ENCODE measurements around the gene FCRLB. TPM values are rescaled to one million over a fixed set of nuclear protein-coding genes. Genes with fewer than 3 reads are reported as not detected.

The FCRLB gene
- total RNA-seq, 1 donor from 2014 or later, result not detected

DNA sequence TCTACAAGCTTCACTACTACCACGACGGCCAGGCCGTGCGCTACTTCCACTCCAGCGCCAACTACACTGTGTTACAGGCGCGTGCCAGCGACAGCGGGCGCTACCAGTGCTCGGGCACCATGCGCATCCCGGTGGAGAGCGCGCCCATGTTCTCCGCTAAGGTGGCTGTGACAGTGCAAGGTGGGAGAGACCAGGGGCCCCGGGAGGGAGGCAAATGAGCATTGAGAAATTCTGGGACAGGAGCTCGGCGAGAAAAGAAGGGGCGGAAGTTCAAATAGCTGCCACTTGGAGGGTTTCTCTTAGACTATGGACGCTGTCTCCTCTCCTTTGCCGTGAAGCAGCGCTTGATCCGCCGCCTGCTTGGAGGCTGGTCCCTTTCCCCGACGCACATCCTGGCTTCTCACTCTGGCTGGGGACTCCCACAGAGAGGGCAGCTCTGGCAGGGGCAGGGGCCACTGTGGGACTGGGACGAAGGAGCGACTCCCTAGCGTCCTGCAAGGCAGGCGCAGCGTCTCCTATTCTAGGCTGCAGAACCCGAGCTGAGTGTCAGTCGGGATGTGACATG lies 4.6 kb downstream of the FCRLB start:
- DNase-seq, result peak; percentile 81
- H3K27me3 Mint-ChIP-seq, result peaks cover 65% of the 10 kb centered on the region
- no peaks in the 10 kb centered on the region for H3K36me3 Mint-ChIP-seq (ENCODE audit: low read depth)
- peak overlapping the region; percentile 67 for H3K27ac Mint-ChIP-seq
- H3K9me3 Mint-ChIP-seq, result no peaks in the 10 kb centered on the region
- peak overlapping the region; percentile 88 for H3K4me3 Mint-ChIP-seq
- H3K4me1 Mint-ChIP-seq, result peaks cover 46% of the 10 kb centered on the region
- intact Hi-C loops (cut with micrococcal nuclease), result loop anchor here (2.0 to 5.0 kb wide), 3 partner anchors 19 to 184 kb away; partner anchors contain the start of gene FCRLA

DNA sequence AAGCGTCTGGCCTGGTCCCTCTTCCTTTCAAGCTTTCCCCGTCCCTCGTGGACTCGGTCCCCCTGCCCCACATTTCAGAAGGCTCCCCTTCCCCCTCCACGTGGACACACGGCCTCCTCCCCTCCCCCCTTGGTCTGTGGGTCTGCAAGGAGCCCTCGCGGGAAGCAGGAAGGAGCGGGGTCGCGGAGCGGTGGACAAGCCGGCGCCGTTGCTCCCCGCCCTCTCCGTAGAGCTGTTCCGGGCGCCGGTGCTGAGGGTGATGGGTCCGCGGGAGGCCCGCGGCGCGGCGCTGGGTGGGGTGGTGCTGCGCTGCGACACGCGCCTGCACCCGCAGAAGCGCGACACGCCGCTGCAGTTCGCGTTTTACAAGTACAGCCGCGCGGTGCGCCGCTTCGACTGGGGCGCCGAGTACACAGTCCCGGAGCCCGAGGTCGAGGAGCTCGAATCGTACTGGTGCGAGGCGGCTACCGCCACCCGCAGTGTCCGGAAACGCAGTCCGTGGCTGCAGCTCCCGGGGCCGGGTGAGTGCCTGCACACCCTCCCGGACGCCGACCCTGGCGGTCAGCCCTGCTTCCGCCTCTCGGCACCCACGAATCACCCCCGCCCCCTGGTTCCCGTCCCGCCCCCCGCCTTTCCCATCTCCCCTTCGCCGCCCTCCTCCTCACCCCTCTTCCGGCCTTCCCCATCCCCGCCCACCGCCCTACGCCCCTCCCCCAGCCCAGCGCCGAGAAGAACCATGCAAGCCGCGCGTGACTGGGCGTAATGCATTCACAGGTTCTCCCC lies 5.3 kb downstream of the FCRLB start:
- intact Hi-C loops (cut with micrococcal nuclease), result loop anchor here (2.0 to 5.0 kb wide), 2 partner anchors 106 to 184 kb away; no protein-coding TSS in a partner anchor
- peaks cover 67% of the 10 kb centered on the region for H3K27me3 Mint-ChIP-seq
- H3K4me3 Mint-ChIP-seq, result peak overlapping the region; percentile 88
- peaks cover 46% of the 10 kb centered on the region for H3K4me1 Mint-ChIP-seq
- no peaks in the 10 kb centered on the region for H3K9me3 Mint-ChIP-seq
- DNase-seq, result peak; percentile 91
- H3K27ac Mint-ChIP-seq, result peak overlapping the region; percentile 8
- H3K36me3 Mint-ChIP-seq (ENCODE audit: low read depth), result no peaks in the 10 kb centered on the region

DNA sequence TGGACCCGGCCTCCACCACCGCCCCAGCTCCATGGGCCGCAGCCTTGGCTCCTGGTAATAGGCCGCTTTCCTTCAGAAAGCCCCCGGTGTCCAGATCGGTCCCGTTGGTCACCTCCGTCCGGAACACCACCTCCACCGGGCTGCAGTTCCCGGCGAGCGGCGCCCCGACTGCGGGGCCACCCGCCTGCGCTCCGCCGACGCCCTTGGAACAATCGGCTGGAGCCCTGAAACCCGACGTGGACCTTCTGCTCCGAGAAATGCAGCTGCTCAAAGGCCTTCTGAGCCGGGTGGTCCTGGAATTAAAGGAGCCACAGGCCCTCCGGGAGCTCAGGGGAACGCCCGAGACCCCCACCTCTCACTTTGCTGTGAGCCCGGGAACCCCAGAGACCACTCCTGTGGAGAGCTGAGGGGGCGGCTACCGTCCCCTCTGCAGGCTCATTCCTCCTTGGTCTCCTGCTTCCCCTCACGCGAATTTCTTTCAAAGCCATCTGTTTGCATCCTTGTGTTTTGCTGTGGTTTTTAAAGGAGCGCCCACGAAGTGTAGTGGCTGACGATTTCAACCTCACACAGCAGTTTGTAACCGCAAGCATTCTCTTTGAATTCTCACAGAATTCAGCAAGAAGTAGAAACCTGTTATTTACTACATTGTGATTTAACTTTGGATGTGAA lies 6.0 kb downstream of the FCRLB start:
- Mint-ChIP-seq H3K27ac (peak overlapping the region; percentile 87), H3K9me3 (no peaks in the 10 kb centered on the region), H3K27me3 (peaks cover 65% of the 10 kb centered on the region), H3K4me3 (peak overlapping the region; percentile 88), H3K4me1 (peaks cover 42% of the 10 kb centered on the region), H3K36me3 (ENCODE audit: low read depth) (no peaks in the 10 kb centered on the region)
- DNase-seq, result peak; percentile 88
- intact Hi-C loops (cut with micrococcal nuclease), result loop anchor here (2.0 to 5.0 kb wide), 2 partner anchors 107 to 185 kb away; no protein-coding TSS in a partner anchor

DNA sequence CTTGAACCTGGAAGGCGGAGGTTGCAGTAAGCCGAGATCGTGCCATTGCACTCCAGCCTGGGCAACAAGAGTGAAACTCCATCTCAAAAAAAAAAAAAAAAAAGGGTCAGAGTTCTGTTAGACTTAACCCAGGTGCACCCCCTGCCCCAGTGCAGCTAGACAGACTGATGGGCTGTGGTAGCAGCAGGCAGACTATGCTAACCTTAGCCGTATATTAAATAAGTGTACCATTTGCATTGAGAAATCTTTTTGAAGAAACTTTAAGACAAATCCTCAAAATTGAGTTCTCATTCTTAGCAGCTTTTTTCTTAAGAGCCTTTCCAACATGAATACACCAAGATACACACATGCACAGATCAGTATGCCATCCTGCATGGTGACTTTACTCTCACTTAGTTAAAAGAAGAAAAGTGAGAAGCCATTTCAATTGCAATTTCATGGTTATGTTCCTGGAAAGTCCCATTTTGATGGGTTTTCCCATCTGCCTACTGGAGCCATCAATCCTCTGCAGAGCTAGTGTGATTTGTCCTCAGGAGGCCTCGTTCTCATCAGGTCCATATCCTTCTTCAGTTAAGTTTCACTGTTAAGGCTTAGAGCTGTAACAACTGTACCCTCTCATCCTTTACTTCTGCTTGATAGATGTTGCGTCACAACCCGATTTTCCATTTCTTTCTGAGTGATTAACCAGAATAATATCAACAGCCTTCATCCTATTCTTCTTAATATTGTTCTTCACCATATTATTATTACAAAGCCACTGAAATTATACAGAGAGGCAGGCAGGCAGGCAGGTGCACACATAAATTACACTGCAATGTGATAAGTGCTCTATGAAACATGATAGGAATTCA lies 7.3 kb downstream of the FCRLB start:
- H3K9me3 Mint-ChIP-seq, result no peaks in the 10 kb centered on the region
- H3K4me3 Mint-ChIP-seq, result no peak overlapping the region
- H3K27ac Mint-ChIP-seq, result peak overlapping the region; percentile 4
- peaks cover 61% of the 10 kb centered on the region for H3K27me3 Mint-ChIP-seq
- H3K36me3 Mint-ChIP-seq (ENCODE audit: low read depth), result no peaks in the 10 kb centered on the region
- intact Hi-C loops (cut with micrococcal nuclease), result loop anchor here (5.0 kb wide), 1 partner anchor 186 kb away; no protein-coding TSS in a partner anchor
- H3K4me1 Mint-ChIP-seq, result peaks cover 42% of the 10 kb centered on the region
- DNase-seq, result no peak

DNA sequence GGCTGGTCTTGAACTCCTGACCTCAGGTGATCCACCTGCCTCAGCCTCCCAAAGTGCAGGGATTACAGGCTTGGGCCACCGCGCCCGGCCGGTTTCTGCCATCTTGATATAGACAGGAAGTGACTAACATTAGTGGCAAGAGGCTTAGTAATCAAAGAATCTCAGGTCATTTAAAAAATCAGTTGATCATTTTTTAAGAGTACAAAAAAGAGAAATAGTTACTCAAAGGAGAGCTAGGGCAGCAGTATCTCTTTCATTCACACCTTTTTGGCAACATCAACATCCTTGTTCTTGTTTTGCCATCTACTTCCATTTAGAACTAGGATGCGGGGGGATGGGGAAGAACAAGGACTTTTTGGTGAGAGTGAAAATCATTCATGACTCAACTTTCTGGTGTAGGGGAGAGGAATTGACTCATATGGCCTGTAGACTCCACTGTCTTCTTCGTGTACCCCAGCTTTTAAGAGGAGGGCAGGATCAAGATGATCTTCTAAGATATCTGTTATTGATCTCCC lies 8.8 kb downstream of the FCRLB start:
- H3K9me3 Mint-ChIP-seq, result no peaks in the 10 kb centered on the region
- no peaks in the 10 kb centered on the region for H3K36me3 Mint-ChIP-seq (ENCODE audit: low read depth)
- intact Hi-C loops (cut with micrococcal nuclease), result loop anchor here (1.0 kb wide), 1 partner anchor 14 kb away; no protein-coding TSS in a partner anchor
- peak overlapping the region; percentile 28 for H3K4me3 Mint-ChIP-seq
- peak; percentile 70 for DNase-seq
- peaks cover 59% of the 10 kb centered on the region for H3K27me3 Mint-ChIP-seq
- H3K27ac Mint-ChIP-seq, result peak overlapping the region; percentile 59
- H3K4me1 Mint-ChIP-seq, result peaks cover 39% of the 10 kb centered on the region

DNA sequence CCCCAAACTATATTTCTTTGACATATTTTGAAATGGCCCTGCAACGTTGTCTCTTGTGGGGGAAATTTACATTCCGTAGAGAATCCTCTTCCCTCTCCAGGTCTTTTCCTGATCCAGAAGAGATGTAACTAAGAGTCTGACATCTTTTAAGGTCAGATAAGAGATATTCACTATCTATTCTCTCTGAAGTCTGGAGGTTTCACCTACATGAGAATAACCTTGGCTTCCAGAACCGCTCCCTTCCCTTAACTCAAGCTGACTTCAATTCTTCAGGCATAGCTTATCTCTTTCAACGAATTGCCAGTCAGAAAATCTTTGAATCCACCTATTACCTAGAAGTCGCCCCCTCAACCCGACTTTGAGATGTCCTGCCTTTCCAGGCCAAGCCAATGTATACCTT lies 9.9 kb downstream of the FCRLB start:
- Mint-ChIP-seq H3K9me3 (no peaks in the 10 kb centered on the region), H3K4me1 (peaks cover 37% of the 10 kb centered on the region), H3K4me3 (no peak overlapping the region), H3K27ac (no peak overlapping the region), H3K36me3 (ENCODE audit: low read depth) (no peaks in the 10 kb centered on the region), H3K27me3 (peaks cover 59% of the 10 kb centered on the region)
- intact Hi-C loops (cut with micrococcal nuclease), result no loop called here
- DNase-seq, result no peak

DNA sequence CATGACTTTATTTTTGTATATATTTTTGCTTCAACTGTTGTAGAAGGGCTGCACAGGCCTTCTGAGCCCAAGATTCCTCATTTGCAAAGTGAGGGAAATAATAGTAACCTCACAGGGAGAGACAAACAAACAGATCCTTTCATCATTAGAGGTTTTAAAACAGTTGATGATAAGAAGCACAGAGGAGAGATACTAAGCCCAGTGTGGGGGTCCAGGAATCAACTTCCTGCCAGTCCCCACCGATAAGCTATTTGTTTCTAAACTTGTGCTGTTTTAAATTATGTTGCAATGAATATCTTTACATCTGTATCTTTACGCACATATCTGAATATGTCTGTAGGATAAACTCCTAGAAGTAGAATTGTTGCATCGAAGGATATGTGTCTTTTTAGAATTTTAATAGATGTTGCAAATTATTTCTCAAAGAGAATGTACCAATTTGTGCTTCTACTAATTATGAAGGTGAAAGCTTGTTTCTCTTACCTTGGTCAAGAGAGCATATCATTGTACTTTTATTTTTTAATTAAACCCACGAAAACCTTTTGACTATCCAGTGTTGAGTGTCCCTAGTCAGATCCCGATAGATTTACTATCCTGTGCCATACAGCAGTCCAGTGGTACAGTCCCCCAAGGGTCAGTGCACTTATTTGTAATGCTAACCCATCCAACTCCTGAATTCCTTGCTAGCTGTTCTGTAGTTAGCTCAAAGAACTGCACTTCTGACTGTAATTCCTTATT lies 10.8 kb downstream of the FCRLB start:
- Mint-ChIP-seq H3K4me3 (no peak overlapping the region), H3K27ac (no peak overlapping the region), H3K36me3 (ENCODE audit: low read depth) (no peaks in the 10 kb centered on the region), H3K4me1 (peaks cover 42% of the 10 kb centered on the region), H3K27me3 (peaks cover 63% of the 10 kb centered on the region), H3K9me3 (no peaks in the 10 kb centered on the region)
- no peak for DNase-seq
- intact Hi-C loops (cut with micrococcal nuclease), result no loop called here

DNA sequence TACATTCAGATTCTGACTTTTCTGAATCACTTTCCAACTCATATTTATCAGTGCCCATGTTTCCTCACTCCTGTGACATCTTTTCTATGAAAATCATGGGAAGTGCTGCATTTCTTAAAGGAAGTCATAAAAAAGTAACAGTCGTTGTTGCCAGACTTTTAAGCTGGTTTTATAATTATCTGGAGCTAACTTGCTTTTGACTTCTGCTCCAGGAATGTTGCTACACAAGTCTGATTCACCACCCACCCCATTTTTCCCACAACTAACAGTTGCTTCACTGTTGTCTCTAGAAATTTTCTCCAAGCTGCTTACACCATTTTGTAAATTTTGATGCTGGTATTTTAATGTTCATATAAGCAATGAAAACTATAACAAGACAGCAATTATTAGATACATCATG lies 12.2 kb downstream of the FCRLB start:
- peaks cover 60% of the 10 kb centered on the region for H3K27me3 Mint-ChIP-seq
- no peak overlapping the region for H3K27ac Mint-ChIP-seq
- no peaks in the 10 kb centered on the region for H3K36me3 Mint-ChIP-seq (ENCODE audit: low read depth)
- no peak for DNase-seq
- H3K4me3 Mint-ChIP-seq, result no peak overlapping the region
- peaks cover 34% of the 10 kb centered on the region for H3K4me1 Mint-ChIP-seq
- intact Hi-C loops (cut with micrococcal nuclease), result no loop called here
- H3K9me3 Mint-ChIP-seq, result no peaks in the 10 kb centered on the region

DNA sequence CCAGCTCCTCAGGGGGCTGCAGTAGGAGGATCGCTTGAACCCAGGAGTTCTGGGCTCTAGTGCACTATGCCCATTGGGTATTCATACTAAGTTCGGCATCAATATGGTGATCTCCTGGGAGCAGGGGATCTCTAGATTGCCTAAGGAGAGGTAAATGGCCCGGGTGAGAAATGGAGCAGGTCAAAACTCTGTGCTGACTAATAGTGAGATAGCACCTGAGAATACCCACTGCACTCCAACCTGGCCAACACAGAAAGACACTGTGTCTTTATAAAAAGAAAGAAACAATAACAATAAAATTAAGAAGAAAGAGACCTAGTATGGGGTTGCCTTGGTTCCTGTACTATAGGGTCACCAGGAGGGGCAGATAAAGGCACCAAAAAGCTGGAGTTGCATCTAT lies 14.5 kb downstream of the FCRLB start:
- intact Hi-C loops (cut with micrococcal nuclease), result no loop called here
- DNase-seq, result no peak
- H3K27ac Mint-ChIP-seq, result no peak overlapping the region
- H3K4me3 Mint-ChIP-seq, result no peak overlapping the region
- peaks cover 58% of the 10 kb centered on the region for H3K27me3 Mint-ChIP-seq
- H3K9me3 Mint-ChIP-seq, result no peaks in the 10 kb centered on the region
- H3K4me1 Mint-ChIP-seq, result peaks cover 27% of the 10 kb centered on the region
- no peaks in the 10 kb centered on the region for H3K36me3 Mint-ChIP-seq (ENCODE audit: low read depth)

DNA sequence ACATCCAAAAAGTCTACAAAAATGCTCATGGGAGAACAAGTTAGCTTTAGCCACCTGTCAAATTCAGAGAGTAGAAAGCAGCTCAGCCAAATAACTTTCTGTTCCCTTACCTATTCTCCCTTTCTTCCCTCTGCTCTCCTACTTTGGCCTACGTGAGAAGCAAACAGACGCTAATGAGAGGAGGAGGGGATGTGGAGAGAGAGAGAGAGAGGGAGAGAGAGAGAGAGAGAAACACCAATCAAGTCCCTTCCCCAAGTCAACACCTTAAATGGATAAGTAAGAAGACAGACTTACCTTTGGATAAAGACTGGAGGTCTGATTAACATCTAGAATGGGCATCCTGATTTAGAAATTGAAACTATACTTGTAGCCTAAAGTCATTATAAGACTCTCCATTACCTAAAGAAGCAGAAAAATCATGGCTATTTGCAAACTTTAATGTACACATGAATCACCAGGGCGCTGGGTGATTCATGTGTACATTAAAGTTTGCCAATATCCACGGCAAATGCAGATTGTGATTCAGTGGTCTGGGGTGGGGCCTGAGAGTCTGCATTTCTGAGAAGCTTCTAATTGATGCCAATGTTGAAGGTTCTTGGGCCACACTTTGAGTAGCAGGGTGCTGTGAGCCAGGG lies 15.1 kb downstream of the FCRLB start:
- H3K27ac Mint-ChIP-seq, result no peak overlapping the region
- intact Hi-C loops (cut with micrococcal nuclease), result no loop called here

DNA sequence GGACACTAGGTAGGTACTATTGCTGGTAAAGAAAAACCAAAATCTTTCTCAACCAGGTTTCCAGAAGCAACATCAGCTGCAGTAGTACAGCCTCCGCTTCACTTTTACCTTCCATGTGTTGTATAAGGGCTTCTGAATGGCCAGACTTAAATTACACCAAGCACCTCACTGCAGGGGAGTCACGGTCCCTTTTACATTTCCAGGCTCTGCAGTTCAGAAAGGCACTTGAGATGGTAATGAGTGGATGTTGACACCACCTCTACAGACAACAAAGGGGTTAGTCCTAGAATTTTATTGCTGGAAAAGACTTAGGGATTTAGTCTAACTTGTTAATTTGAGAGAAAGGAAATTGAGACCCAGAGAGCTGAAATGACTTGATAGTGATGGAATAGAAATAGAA lies 16.3 kb downstream of the FCRLB start:
- Mint-ChIP-seq H3K4me3 (no peak overlapping the region), H3K4me1 (peaks cover 29% of the 10 kb centered on the region), H3K27me3 (peaks cover 46% of the 10 kb centered on the region), H3K36me3 (ENCODE audit: low read depth) (no peaks in the 10 kb centered on the region), H3K27ac (no peak overlapping the region), H3K9me3 (no peaks in the 10 kb centered on the region)
- intact Hi-C loops (cut with micrococcal nuclease), result no loop called here
- DNase-seq, result no peak

More for the DNA sequence above, 15.1 kb downstream of the FCRLB start:
- Mint-ChIP-seq H3K36me3 (ENCODE audit: low read depth) (no peaks in the 10 kb centered on the region), H3K4me1 (peaks cover 29% of the 10 kb centered on the region), H3K27me3 (peaks cover 52% of the 10 kb centered on the region), H3K9me3 (no peaks in the 10 kb centered on the region), H3K4me3 (no peak overlapping the region)
- no peak for DNase-seq

DNA sequence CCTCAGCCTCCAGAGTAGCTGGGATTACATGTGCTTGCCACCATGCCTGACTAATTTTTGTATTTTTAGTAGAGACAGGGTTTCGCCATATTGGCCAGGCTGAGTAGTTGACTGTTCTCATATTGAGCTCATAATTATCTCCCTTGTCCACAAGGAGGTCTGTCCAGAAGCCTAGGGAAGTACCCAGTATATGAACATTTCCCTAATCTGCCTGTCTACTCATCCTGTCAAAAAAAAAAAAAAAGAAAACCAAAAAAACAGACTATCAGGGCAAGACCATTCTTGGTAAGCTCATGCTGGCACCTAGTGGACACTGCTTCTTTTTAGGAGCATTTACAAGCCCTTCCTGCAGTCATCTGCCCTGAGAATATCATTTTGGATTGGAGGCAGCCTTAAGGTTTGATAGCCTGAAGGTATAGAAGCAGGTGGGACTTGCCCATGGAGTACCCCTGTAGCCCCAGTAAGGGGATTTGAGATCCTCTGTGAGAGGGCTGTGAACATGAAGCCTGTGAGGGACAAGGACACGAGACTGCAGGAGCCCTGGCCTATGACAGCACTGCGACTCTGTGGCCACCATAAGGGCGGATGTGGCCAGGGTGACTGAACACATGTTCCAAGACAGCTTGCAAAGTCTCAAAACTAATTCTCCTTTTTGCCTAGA lies 17.4 kb downstream of the FCRLB start:
- peak; percentile 87 for DNase-seq
- H3K4me1 Mint-ChIP-seq, result peaks cover 31% of the 10 kb centered on the region
- no peak overlapping the region for H3K4me3 Mint-ChIP-seq
- H3K9me3 Mint-ChIP-seq, result no peaks in the 10 kb centered on the region
- intact Hi-C loops (cut with micrococcal nuclease), result no loop called here
- no peak overlapping the region for H3K27ac Mint-ChIP-seq
- H3K36me3 Mint-ChIP-seq (ENCODE audit: low read depth), result no peaks in the 10 kb centered on the region
- H3K27me3 Mint-ChIP-seq, result peaks cover 39% of the 10 kb centered on the region
